PFSK-1 (cell line): Measurements from ENCODE around the gene REPS1. TPM values are rescaled to one million over a fixed set of nuclear protein-coding genes. Genes with fewer than 3 reads are reported as not detected.

Source experiments
- FOXP2 ChIP-seq: optimal IDR thresholded peaks from 2 replicates; pipeline ENCODE3; 2011; ENCODE audit warnings: borderline replicate concordance, control low read depth, inconsistent platforms; ENCODE audit not compliant: insufficient read depth; ENCODE audit errors: extremely low read length, extremely low read depth
- POLR2AphosphoS5 ChIP-seq: IDR thresholded peaks from 2 replicates; pipeline ENCODE4 v1.6.1; 2012; ENCODE audit warnings: low read depth, mild to moderate bottlenecking, control low read depth, low read length, moderate library complexity
- SIN3A ChIP-seq: IDR thresholded peaks from 2 replicates; pipeline ENCODE4 v1.6.1; 2012; ENCODE audit warnings: mild to moderate bottlenecking, low read length, moderate library complexity, borderline replicate concordance; ENCODE audit not compliant: insufficient read depth
- TAF1 ChIP-seq: IDR thresholded peaks from 2 replicates; pipeline ENCODE4 v1.6.1; 2012; ENCODE audit warnings: low read length, control low read depth, borderline replicate concordance; ENCODE audit not compliant: insufficient read depth
- polyA plus RNA-seq: library from polyadenylated mRNA; unstranded; fragments of >200 nt; gene quantifications from one replicate; pipeline ENCODE4 v1.2.1, GENCODE V29; 2012; ENCODE audit warnings: low read depth, missing spikeins; ENCODE audit not compliant: insufficient read length
- TF ChIP-seq, protein P1 (sequence below), 2 experiments: IDR thresholded peaks; 2 replicates each; pipeline versions ENCODE4 v1.6.1 to v1.8.0; 2011 to 2012; ENCODE audit warnings: low read depth in 2 of 2, low read length in 2 of 2, control low read depth in 1 of 2, inconsistent platforms in 1 of 2, mild to moderate bottlenecking in 1 of 2, moderate library complexity in 1 of 2; ENCODE audit not compliant: insufficient read depth in 1 of 2

REPS1 gene, protein sequence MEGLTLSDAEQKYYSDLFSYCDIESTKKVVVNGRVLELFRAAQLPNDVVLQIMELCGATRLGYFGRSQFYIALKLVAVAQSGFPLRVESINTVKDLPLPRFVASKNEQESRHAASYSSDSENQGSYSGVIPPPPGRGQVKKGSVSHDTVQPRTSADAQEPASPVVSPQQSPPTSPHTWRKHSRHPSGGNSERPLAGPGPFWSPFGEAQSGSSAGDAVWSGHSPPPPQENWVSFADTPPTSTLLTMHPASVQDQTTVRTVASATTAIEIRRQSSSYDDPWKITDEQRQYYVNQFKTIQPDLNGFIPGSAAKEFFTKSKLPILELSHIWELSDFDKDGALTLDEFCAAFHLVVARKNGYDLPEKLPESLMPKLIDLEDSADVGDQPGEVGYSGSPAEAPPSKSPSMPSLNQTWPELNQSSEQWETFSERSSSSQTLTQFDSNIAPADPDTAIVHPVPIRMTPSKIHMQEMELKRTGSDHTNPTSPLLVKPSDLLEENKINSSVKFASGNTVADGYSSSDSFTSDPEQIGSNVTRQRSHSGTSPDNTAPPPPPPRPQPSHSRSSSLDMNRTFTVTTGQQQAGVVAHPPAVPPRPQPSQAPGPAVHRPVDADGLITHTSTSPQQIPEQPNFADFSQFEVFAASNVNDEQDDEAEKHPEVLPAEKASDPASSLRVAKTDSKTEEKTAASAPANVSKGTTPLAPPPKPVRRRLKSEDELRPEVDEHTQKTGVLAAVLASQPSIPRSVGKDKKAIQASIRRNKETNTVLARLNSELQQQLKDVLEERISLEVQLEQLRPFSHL
- polyA plus RNA-seq, result 31.6 TPM

DNA sequence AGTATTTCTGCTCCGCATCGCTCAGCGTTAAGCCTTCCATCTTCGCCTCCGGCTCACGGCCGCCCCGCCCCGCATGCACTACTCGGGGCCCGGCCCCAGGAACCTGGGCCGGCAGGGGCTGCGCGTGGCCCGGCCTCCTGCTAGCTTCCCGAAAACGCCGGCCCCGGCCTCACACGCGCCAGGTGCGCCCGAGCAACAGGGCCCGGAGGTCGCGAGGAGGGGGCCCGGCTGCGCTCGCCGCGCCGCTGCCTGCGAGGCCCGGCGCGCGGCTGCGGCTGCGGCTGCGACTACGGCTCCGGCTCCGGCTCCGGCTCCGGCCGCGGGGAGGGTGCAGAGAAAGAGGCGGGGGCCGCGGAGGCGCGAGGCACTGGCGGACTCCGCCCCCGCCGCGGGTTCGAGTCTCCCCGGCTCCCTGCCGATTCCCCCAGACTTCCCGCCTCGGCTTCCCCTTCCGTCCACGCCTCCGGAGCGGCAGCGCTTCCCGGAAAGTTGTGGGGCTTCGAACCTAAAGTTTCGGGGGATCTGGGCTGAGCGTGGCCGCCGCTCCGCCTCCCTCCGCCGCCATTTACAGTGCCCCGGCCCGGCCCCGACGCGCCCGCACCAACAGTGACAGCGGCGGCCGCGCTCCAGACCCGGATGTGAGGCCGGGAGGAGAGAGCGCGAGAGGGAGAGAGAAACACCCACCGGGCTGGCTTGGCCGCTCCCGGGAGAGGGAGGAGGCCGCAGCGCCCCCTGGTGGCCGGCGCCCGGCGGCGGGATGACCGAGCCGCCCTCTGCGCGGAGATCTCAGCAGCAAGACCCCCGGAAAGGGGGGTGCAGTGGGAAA, at the start of gene REPS1:
Gene REPS1, minus strand, starts transcription at position 611 of the 826 bp plus-strand sequence. Its CDS starts 571 bp downstream, at position 40.
- TF ChIP-seq SIN3A (no peak), POLR2AphosphoS5 (peak; percentile 89), FOXP2 (peak; percentile 81), TAF1 (0 out of 2 replicates have a peak, but pooled peaks have one; percentile 49)
- TF ChIP-seq, protein P1, sequence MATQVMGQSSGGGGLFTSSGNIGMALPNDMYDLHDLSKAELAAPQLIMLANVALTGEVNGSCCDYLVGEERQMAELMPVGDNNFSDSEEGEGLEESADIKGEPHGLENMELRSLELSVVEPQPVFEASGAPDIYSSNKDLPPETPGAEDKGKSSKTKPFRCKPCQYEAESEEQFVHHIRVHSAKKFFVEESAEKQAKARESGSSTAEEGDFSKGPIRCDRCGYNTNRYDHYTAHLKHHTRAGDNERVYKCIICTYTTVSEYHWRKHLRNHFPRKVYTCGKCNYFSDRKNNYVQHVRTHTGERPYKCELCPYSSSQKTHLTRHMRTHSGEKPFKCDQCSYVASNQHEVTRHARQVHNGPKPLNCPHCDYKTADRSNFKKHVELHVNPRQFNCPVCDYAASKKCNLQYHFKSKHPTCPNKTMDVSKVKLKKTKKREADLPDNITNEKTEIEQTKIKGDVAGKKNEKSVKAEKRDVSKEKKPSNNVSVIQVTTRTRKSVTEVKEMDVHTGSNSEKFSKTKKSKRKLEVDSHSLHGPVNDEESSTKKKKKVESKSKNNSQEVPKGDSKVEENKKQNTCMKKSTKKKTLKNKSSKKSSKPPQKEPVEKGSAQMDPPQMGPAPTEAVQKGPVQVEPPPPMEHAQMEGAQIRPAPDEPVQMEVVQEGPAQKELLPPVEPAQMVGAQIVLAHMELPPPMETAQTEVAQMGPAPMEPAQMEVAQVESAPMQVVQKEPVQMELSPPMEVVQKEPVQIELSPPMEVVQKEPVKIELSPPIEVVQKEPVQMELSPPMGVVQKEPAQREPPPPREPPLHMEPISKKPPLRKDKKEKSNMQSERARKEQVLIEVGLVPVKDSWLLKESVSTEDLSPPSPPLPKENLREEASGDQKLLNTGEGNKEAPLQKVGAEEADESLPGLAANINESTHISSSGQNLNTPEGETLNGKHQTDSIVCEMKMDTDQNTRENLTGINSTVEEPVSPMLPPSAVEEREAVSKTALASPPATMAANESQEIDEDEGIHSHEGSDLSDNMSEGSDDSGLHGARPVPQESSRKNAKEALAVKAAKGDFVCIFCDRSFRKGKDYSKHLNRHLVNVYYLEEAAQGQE (IDR thresholded peaks at IDR 0.05; ENCODE audit: insufficient read depth in 1 of 2, low read depth in 2 of 2, low read length in 2 of 2), result peak in 1 of 2 experiments; percentile 20; a peak in 1 of 4 replicates

DNA sequence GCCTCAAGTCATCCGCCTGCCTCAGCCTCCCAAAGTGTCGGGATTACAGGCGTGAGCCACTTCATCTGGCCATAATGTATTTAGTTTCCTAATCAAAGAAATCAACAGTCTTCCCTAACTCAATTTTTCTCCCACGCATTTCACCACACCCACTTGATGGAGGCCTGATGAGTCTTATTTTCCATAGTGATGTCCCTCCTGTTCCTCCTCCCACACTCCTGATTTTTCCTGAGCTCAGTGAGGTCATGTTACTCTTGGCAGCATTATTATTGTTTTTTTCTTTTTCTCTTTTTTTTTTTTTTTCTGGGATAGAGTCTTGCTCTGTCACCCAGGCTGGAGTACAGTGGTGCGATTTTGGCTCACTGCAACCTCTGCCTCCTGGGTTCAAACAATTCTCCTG, 49.4 kb upstream of the REPS1 start:
- TF ChIP-seq TAF1, result no peak
- TF ChIP-seq, protein P1 (IDR thresholded peaks at IDR 0.05; ENCODE audit: insufficient read depth in 1 of 2, low read depth in 2 of 2, low read length in 2 of 2), result no peak
- no peak for TF ChIP-seq SIN3A
- no peak for TF ChIP-seq POLR2AphosphoS5
- TF ChIP-seq FOXP2, result no peak

DNA sequence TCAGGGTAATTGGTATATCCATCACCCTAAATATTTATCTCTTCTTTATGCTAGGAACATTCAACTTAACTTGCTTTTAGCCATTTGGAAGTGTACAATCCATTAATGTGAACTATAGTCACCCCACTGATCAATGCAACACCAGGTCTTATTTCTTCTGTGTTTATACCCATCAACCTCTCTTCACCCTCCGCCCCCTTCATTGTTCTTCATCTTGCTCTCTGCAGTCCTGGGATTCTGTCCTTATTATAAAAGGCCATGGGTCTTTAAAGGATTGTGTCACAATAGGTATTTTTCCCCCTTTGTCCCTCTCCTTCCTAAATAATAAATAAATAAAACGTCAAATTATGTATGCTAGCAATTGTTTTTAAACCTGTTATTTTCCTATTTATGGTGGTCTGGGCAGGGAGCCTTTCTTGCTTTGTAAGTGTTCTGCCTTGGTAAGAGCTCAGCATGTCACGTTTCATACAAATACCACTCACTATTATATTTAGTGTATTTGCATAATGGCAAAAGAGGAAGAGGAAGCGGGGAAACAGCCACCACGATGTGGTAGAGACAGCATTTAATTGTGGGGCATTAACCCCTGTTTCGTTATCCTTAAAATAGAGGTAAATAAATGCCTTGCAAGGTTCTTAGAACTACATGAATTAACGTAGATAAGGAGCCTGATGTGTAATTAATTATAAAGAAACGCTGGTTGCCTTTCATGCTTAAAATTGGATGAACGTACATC, 42.3 kb upstream of the REPS1 start:
- TF ChIP-seq, protein P1 (IDR thresholded peaks at IDR 0.05; ENCODE audit: insufficient read depth in 1 of 2, low read depth in 2 of 2, low read length in 2 of 2), result no peak

DNA sequence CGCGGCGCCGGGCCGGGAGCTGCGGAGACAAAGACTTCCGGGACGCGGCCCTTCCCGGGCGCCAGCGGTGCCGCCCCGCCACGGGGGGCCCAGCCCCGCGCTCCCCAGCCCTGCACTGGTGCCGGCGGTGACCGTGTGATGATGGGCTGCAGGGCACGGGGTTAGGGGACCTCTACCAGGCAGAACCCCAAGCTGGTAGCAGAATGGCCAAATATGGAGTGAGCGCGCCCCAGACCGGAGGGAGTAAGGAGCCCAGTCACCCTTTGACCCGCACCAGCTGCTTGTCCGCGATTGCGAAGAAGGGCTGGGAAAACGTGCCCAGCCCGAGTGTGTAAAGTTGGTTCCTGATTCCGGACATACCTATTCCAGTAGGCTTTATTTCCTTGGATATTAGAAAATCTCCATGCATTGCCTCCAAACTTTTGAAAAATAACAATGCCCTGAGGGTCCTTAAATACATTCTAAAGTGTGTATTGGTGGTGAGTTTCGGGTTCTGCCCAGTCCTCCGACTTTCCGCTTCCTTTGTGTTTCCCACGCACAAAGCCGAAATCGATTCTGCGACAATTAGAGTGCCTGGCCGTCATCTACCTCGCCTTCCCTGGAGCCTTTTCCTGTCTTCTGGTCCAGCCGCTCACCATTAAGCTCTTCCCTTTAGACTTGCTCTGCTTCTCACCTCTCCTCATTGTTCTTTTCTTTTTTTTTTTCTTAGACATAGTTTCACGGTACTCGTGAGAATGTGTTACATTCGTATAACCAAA, 41.6 kb upstream of the REPS1 start:
- TF ChIP-seq POLR2AphosphoS5 (no peak), TAF1 (no peak), FOXP2 (no peak), SIN3A (no peak)
- TF ChIP-seq, protein P1 (IDR thresholded peaks at IDR 0.05; ENCODE audit: insufficient read depth in 1 of 2, low read depth in 2 of 2, low read length in 2 of 2), result no peak
